ENCODE results near the gene DENND2D. TPM values are rescaled to one million over a fixed set of nuclear protein-coding genes. Genes with fewer than 3 reads are reported as not detected.

Gene DENND2D
- total and polyA plus RNA-seq, 12 donors, result 37.0 to 62.9 (median 42.7) TPM

- Histone ChIP-seq H3K27me3 (no peaks in the 10 kb centered on the region), H3K4me3 (no peak overlapping the region), H3K27ac (no peak overlapping the region), H3K4me1 (replicated peaks in 1 of 2) (peaks cover 8 to 10% of the 10 kb centered on the region in 2 donors), H3K9me3 (replicated peaks in 1 of 3) (no peaks in the 10 kb centered on the region), H3K36me3 (replicated peaks in 1 of 2) (no peaks in the 10 kb centered on the region)
- no peak for TF ChIP-seq CTCF (IDR thresholded peaks at IDR 0.05)
- no peak for TF ChIP-seq POLR2A (IDR thresholded peaks at IDR 0.05)
- 28 to 45% (median 36%) methylated on average over 2 of the region's 2 CpGs for WGBS, 4 donors
- no peak for DNase-seq
- intact Hi-C loops (cut with DNase I), result loop anchor here (5.0 kb wide), 2 partner anchors 176 to 181 kb away; no protein-coding TSS in a partner anchor
These were observed 20.8 kb upstream of the DENND2D start for GRCh38 chr1:111221276-111221632.

GRCh38 chr1:111220302-111220890, 19.9 kb upstream of the DENND2D start:
- intact Hi-C loops (cut with DNase I), result loop anchor here (5.0 kb wide), 2 partner anchors 177 to 182 kb away; no protein-coding TSS in a partner anchor
- WGBS, 4 donors, result 83 to 93% (median 86%) methylated on average over 6 of the region's 6 CpGs

GRCh38 chr1:111219557-111220286, 19.3 kb upstream of the DENND2D start:
- Histone ChIP-seq H3K4me1 (replicated peaks in 1 of 2) (peaks cover 8 to 10% of the 10 kb centered on the region in 2 donors), H3K27ac (no peak overlapping the region), H3K4me3 (no peak overlapping the region), H3K27me3 (no peaks in the 10 kb centered on the region), H3K9me3 (replicated peaks in 1 of 3) (no peaks in the 10 kb centered on the region), H3K36me3 (replicated peaks in 1 of 2) (no peaks in the 10 kb centered on the region)
- 65 to 72% (median 68%) methylated on average over 5 of the region's 5 CpGs for WGBS, 4 donors
- intact Hi-C loops (cut with DNase I), result loop anchor here (5.0 kb wide), 2 partner anchors 178 to 183 kb away; no protein-coding TSS in a partner anchor
- no peak for DNase-seq
- TF ChIP-seq POLR2A (IDR thresholded peaks at IDR 0.05), result no peak
- TF ChIP-seq CTCF (IDR thresholded peaks at IDR 0.05), result no peak

More at GRCh38 chr1:111220302-111220890, 19.9 kb upstream of the DENND2D start:
- Histone ChIP-seq H3K27ac (no peak overlapping the region), H3K9me3 (replicated peaks in 1 of 3) (no peaks in the 10 kb centered on the region), H3K4me3 (no peak overlapping the region), H3K36me3 (replicated peaks in 1 of 2) (no peaks in the 10 kb centered on the region), H3K27me3 (no peaks in the 10 kb centered on the region), H3K4me1 (replicated peaks in 1 of 2) (peaks cover 8 to 10% of the 10 kb centered on the region in 2 donors)
- TF ChIP-seq CTCF (IDR thresholded peaks at IDR 0.05) (no peak), POLR2A (IDR thresholded peaks at IDR 0.05) (no peak)
- DNase-seq, result no peak

- intact Hi-C loops (cut with DNase I), result no loop called here
- Histone ChIP-seq H3K4me3 (no peak overlapping the region), H3K27me3 (no peaks in the 10 kb centered on the region), H3K9me3 (replicated peaks in 1 of 3) (no peaks in the 10 kb centered on the region), H3K36me3 (replicated peaks in 1 of 2) (no peaks in the 10 kb centered on the region), H3K4me1 (replicated peaks in 1 of 2) (peaks cover 8 to 10% of the 10 kb centered on the region in 2 donors), H3K27ac (no peak overlapping the region)
- WGBS, 4 donors, result 92 to 96% (median 94%) methylated on average over 8 of the region's 8 CpGs
- DNase-seq, result no peak
- TF ChIP-seq POLR2A (IDR thresholded peaks at IDR 0.05) (no peak), CTCF (IDR thresholded peaks at IDR 0.05) (no peak)
These were observed 18.5 kb upstream of the DENND2D start for GRCh38 chr1:111218701-111219556.
